ENCODE results near the gene AMER1. TPM values are rescaled to one million over a fixed set of nuclear protein-coding genes. Genes with fewer than 3 reads are reported as not detected.

The AMER1 gene
- total RNA-seq, 1 experiment from 2014 or later: 6.7 TPM

- DNase-seq: no peak
- no peaks in the 10 kb centered on the region for H3K27me3 Mint-ChIP-seq (ENCODE audit: unreplicated experiment)
- BruUV-seq (replicated peaks): no TSS peak
- H3K4me3 Mint-ChIP-seq (ENCODE audit: low read depth, unreplicated experiment): no peak overlapping the region
- H3K9me3 Mint-ChIP-seq (ENCODE audit: low read depth, unreplicated experiment): no peaks in the 10 kb centered on the region
- intact Hi-C loops (cut with micrococcal nuclease; ENCODE audit: unreplicated experiment): no loop called here
- H3K36me3 Mint-ChIP-seq (ENCODE audit: insufficient read depth, unreplicated experiment): peaks cover 7% of the 10 kb centered on the region
- CTCF ChIA-PET: no interaction called here
- H3K4me1 Mint-ChIP-seq (ENCODE audit: low read depth, unreplicated experiment): no peaks in the 10 kb centered on the region
- TF ChIP-seq CTCF (IDR thresholded peaks at IDR 0.05; ENCODE audit: unreplicated experiment): no peak
- H3K27ac Mint-ChIP-seq (ENCODE audit: unreplicated experiment): no peak overlapping the region
These were observed 12.8 kb downstream of the AMER1 start for GRCh38 chrX:64192673-64193072.

DNA sequence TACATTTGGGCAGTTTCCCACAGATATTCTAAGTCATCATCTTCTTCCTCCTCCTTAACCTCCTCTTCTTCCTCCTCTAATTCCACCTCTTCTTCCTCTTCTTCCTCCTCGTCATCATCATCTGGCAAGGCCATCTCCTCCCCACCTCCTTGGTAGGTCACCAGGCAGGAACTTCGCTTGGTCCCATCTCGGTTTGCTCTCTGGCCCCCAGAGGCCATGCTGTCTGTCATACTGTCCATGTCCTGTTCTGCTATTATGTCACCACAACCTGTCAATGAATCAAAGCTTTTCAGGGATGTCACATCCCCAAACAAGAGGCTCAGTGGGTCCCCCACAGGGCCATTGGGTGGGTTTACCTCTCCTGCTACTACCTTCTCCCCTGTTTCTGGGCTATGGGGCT lies 13.5 kb downstream of the AMER1 start:
- intact Hi-C loops (cut with micrococcal nuclease; ENCODE audit: unreplicated experiment): no loop called here
- BruUV-seq (replicated peaks): no TSS peak
- H3K27ac Mint-ChIP-seq (ENCODE audit: unreplicated experiment): no peak overlapping the region
- no peak for TF ChIP-seq CTCF (IDR thresholded peaks at IDR 0.05; ENCODE audit: unreplicated experiment)
- CTCF ChIA-PET: no interaction called here
- H3K4me1 Mint-ChIP-seq (ENCODE audit: low read depth, unreplicated experiment): no peaks in the 10 kb centered on the region
- DNase-seq: no peak
- H3K27me3 Mint-ChIP-seq (ENCODE audit: unreplicated experiment): no peaks in the 10 kb centered on the region
- no peak overlapping the region for H3K4me3 Mint-ChIP-seq (ENCODE audit: low read depth, unreplicated experiment)
- H3K9me3 Mint-ChIP-seq (ENCODE audit: low read depth, unreplicated experiment): no peaks in the 10 kb centered on the region
- peaks cover 7% of the 10 kb centered on the region for H3K36me3 Mint-ChIP-seq (ENCODE audit: insufficient read depth, unreplicated experiment)

- Mint-ChIP-seq H3K4me3 (ENCODE audit: low read depth, unreplicated experiment) (no peak overlapping the region), H3K27me3 (ENCODE audit: unreplicated experiment) (no peaks in the 10 kb centered on the region), H3K36me3 (ENCODE audit: insufficient read depth, unreplicated experiment) (peaks cover 7% of the 10 kb centered on the region), H3K9me3 (ENCODE audit: low read depth, unreplicated experiment) (no peaks in the 10 kb centered on the region), H3K27ac (ENCODE audit: unreplicated experiment) (no peak overlapping the region), H3K4me1 (ENCODE audit: low read depth, unreplicated experiment) (no peaks in the 10 kb centered on the region)
- intact Hi-C loops (cut with micrococcal nuclease; ENCODE audit: unreplicated experiment): no loop called here
- TF ChIP-seq CTCF (IDR thresholded peaks at IDR 0.05; ENCODE audit: unreplicated experiment): no peak
- no peak for DNase-seq
- CTCF ChIA-PET: no interaction called here
- BruUV-seq (replicated peaks): no TSS peak
These were observed 14.1 kb downstream of the AMER1 start for GRCh38 chrX:64191281-64192010.

DNA sequence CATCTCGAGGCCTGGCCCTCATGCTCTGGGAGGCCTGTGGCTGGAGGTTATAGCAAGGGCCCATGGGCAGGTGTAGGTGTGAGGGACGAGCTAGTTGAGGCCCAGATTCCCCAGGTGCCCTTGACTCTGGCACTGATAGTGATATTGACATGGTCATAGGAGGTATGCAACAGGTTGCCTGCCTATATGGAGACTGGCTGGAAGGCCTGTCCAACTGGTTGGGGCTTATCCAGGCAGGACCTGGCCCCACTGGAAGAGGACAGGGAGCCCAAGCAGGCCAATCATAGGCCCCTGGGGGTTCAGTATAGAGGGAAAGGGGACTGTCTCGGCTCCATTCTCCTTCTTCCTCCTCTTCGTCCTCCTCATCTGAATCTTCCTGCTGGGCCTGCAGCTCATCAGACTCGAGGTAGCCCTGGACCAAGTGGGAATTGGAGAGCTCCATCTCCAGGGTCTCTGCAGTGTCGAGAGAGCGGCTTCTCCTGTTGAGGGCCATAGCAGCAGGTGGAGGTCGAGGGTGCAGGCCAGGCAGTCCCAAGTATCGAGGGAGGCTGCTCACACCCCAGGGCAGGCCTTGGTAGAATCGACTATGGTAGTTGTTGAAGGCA lies 15.3 kb downstream of the AMER1 start:
- no peak for DNase-seq
- Mint-ChIP-seq H3K4me1 (ENCODE audit: low read depth, unreplicated experiment) (no peaks in the 10 kb centered on the region), H3K9me3 (ENCODE audit: low read depth, unreplicated experiment) (no peaks in the 10 kb centered on the region), H3K27me3 (ENCODE audit: unreplicated experiment) (no peaks in the 10 kb centered on the region), H3K27ac (ENCODE audit: unreplicated experiment) (no peak overlapping the region), H3K4me3 (ENCODE audit: low read depth, unreplicated experiment) (no peak overlapping the region), H3K36me3 (ENCODE audit: insufficient read depth, unreplicated experiment) (peaks cover 7% of the 10 kb centered on the region)
- TF ChIP-seq CTCF (IDR thresholded peaks at IDR 0.05; ENCODE audit: unreplicated experiment): no peak
- intact Hi-C loops (cut with micrococcal nuclease; ENCODE audit: unreplicated experiment): no loop called here
- no TSS peak for BruUV-seq (replicated peaks)
- CTCF ChIA-PET: no interaction called here
